Activated CD8-positive, alpha-beta memory T cell treated with anti-CD3 and anti-CD28 coated beads, Interleukin-2, amount 10 ng/mL, durations not matched to agents 7 days and 5 days (primary cell): Measurements from ENCODE around the gene CSRP3. TPM values are rescaled to one million over a fixed set of nuclear protein-coding genes. Genes with fewer than 3 reads are reported as not detected.
"Not testable (repeated sequence)": the region's sequence is repeated elsewhere in the genome, so short reads cannot be mapped to it uniquely, and the experiment has no call there.

ENCODE experiments used
- ATAC-seq: fragments of 150-1000 bp; cut with Tn5 transposase; one replicate; pipeline ENCODE4 v1.10.0; 2021; ENCODE audit warnings: moderate library complexity
- CTCF ChIA-PET: fragments of 350-600 bp; sonication (Branson Sonifier 250); formaldehyde crosslinking; loops from one replicate; lab custom pipeline; 2021; ENCODE audit warnings: antibody characterized with exemption; lab: Charles Lee
- DNase-seq: peaks from one replicate; pipeline ENCODE4 v3.0.0-alpha.2; 2020
- H3K27ac Mint-ChIP-seq: one replicate; pipeline ENCODE4 v1.8.0; 2021; ENCODE audit warnings: mild to moderate bottlenecking, mixed read lengths
- H3K27me3 Mint-ChIP-seq: one replicate; pipeline ENCODE4 v1.8.0; 2021; ENCODE audit warnings: mixed read lengths
- H3K36me3 Mint-ChIP-seq: one replicate; pipeline ENCODE4 v1.8.0; 2021; ENCODE audit warnings: mild to moderate bottlenecking, mixed read lengths
- H3K4me1 Mint-ChIP-seq: one replicate; pipeline ENCODE4 v1.8.0; 2021; ENCODE audit warnings: mixed read lengths
- H3K4me3 Mint-ChIP-seq: one replicate; pipeline ENCODE4 v1.8.0; 2021; ENCODE audit warnings: mild to moderate bottlenecking, moderate library complexity, mixed read lengths
- H3K9me3 Mint-ChIP-seq: one replicate; pipeline ENCODE4 v1.8.0; 2022; ENCODE audit warnings: low read depth, mixed read lengths
- total RNA-seq, 2 experiments: library from RNA; stranded (reverse); gene quantifications; one replicate each; pipeline ENCODE4 v1.2.3, GENCODE V29; 2021

The CSRP3 gene
- total RNA-seq, 2 experiments from 2014 or later, result not detected

GRCh38 chr11:19164881-19165280 lies 36.9 kb downstream of the CSRP3 start:
- no peaks in the 10 kb centered on the region for H3K9me3 Mint-ChIP-seq
- H3K4me1 Mint-ChIP-seq, result peaks cover 7% of the 10 kb centered on the region
- no peak for DNase-seq
- no peak overlapping the region for H3K4me3 Mint-ChIP-seq
- CTCF ChIA-PET, result no interaction called here
- no peak for ATAC-seq
- no peak overlapping the region for H3K27ac Mint-ChIP-seq
- H3K27me3 Mint-ChIP-seq, result no peaks in the 10 kb centered on the region
- H3K36me3 Mint-ChIP-seq, result peaks cover 44% of the 10 kb centered on the region

DNA sequence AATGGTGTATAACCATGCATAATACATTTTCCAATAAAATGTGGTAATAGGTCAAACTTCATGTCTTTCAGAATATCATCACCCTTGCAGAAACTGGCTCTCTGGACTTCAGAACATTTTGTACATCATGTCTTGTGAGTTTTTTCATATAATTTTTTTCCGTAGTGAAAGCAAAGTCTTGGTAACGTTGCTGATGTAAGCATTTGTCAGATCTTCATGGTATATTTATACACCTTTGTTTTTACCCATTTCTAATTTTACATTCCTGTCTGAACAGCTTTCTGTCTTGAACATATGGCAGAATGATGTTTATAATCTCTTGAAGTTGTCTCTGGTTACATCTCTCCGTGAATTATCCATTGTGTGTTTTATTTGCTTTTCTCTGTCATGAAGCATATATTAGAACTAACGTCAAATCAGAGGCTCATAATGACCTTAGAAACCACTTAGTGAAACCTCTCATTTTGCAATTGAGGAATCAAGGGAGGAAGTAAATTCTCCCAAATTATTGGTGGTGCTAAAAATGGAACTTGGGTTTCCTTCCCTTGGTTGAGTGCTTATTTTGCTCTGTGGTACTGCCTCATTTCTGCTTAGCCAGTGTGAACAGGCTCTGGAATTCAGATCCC lies 37.4 kb downstream of the CSRP3 start:
- H3K27me3 Mint-ChIP-seq, result no peaks in the 10 kb centered on the region
- no peaks in the 10 kb centered on the region for H3K9me3 Mint-ChIP-seq
- ATAC-seq (no peak), DNase-seq (no peak)
- peaks cover 42% of the 10 kb centered on the region for H3K36me3 Mint-ChIP-seq
- no peak overlapping the region for H3K27ac Mint-ChIP-seq
- no peak overlapping the region for H3K4me3 Mint-ChIP-seq
- H3K4me1 Mint-ChIP-seq, result peaks cover 7% of the 10 kb centered on the region
- CTCF ChIA-PET, result no interaction called here

DNA sequence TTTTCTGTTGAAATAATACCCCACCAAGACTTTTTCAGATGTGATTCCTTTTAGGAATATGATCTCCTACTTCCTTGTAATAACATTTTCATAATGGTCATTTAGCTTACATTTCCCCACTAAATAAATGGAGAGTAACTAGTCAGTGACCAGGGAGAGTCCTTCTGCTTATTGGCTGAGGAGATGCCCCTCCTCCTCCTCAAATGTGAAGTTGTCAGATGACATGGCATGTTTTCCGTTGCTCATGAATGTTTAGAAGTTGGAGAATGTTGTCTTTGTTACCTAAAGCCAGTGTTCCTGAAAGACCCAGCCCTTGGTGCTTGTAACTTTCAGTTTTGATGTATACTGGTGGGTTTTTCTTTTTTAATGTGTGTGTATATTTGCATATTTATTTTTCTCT lies 38.2 kb downstream of the CSRP3 start:
- no peak for ATAC-seq
- no peaks in the 10 kb centered on the region for H3K9me3 Mint-ChIP-seq
- H3K4me1 Mint-ChIP-seq, result peaks cover 7% of the 10 kb centered on the region
- H3K36me3 Mint-ChIP-seq, result peaks cover 44% of the 10 kb centered on the region
- H3K27me3 Mint-ChIP-seq, result no peaks in the 10 kb centered on the region
- no peak overlapping the region for H3K4me3 Mint-ChIP-seq
- no peak for DNase-seq
- CTCF ChIA-PET, result no interaction called here
- H3K27ac Mint-ChIP-seq, result no peak overlapping the region

DNA sequence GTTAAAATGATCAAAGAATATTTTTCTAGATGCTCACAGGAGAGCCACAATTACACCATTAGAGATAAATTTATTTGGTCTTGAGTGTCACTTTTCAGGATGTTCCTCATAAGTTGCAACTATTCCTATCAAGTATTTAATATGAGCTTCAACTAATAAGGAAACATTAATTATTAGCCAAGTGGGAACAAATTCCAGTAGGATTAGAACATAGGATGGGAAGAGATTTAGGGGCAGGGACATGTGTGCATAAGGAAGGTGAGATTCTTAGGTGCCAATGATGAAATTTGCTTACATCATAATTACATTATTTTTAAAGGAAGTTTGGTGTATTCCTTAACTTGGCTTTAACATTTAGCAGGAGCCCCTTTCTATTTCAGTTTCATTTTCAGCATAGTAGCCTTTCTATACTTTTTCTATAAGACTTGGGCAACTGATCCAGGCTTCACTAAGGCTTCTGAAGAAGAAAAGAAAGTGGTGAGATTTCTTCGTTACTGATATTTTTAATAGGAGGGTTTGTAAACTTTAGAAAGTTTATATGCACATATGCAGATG lies 38.8 kb downstream of the CSRP3 start:
- no peak for DNase-seq
- CTCF ChIA-PET, result no interaction called here
- no peak for ATAC-seq
- H3K36me3 Mint-ChIP-seq, result peaks cover 42% of the 10 kb centered on the region
- peaks cover 7% of the 10 kb centered on the region for H3K4me1 Mint-ChIP-seq
- no peaks in the 10 kb centered on the region for H3K27me3 Mint-ChIP-seq
- H3K27ac Mint-ChIP-seq, result peak overlapping the region; percentile 33
- H3K4me3 Mint-ChIP-seq, result no peak overlapping the region
- no peaks in the 10 kb centered on the region for H3K9me3 Mint-ChIP-seq

DNA sequence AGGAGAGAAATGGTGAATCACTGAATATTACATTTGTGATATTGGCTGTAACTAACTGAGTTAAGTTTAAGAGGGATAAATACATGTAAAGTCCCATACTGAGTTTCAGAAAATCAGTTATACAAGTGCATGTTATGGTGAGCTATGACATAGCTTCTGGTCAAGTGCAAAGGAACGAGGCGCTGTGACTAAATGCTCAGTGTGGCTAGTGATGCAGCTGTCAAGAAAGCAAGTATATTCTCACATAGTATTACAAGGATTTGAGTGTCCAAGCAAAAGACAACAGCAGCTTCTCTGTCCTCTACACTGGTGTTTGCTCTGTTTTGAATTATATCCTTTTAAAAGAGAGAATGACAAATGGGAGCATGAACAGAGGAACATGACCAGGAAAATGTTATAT lies 40.1 kb downstream of the CSRP3 start:
- CTCF ChIA-PET, result interaction anchor here (0.6 to 1.5 kb wide), 2 partner anchors 45 to 640 kb away, joined by 3 to 5 read pairs; partner anchors contain the start of gene ZDHHC13
- Mint-ChIP-seq H3K36me3 (peaks cover 39% of the 10 kb centered on the region), H3K4me1 (peaks cover 7% of the 10 kb centered on the region), H3K4me3 (no peak overlapping the region), H3K27me3 (no peaks in the 10 kb centered on the region), H3K9me3 (no peaks in the 10 kb centered on the region), H3K27ac (no peak overlapping the region)
- DNase-seq (no peak), ATAC-seq (no peak)

DNA sequence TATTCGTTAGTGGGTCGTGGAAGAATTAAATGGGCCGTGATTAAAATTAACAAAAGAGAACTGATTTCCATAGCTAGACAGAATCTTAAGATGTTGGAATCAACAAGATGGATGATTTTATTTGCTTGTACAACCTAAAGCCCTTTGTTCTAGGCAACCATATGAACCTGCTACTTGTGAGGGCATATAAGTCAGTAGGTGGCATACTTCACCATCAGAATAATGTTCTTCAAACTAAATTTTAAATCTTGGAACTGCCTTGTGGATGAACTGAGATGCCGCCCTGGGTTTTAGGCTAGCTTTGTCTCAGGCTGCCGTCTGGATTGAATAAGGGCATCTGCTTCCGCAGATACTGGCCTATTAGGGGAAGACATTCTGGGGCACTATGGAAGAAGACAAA lies 40.9 kb downstream of the CSRP3 start:
- CTCF ChIA-PET, result interaction anchor here (0.7 kb wide), 1 partner anchor 90 kb away, joined by 3 read pairs; no protein-coding TSS in a partner anchor
- Mint-ChIP-seq H3K27ac (no peak overlapping the region), H3K27me3 (no peaks in the 10 kb centered on the region), H3K4me1 (peaks cover 7% of the 10 kb centered on the region), H3K9me3 (no peaks in the 10 kb centered on the region), H3K36me3 (peaks cover 37% of the 10 kb centered on the region), H3K4me3 (no peak overlapping the region)
- DNase-seq (no peak), ATAC-seq (no peak)

- Mint-ChIP-seq H3K4me1 (no peaks in the 10 kb centered on the region), H3K9me3 (no peaks in the 10 kb centered on the region), H3K36me3 (peaks cover 39% of the 10 kb centered on the region), H3K4me3 (no peak overlapping the region), H3K27me3 (no peaks in the 10 kb centered on the region), H3K27ac (no peak overlapping the region)
- CTCF ChIA-PET, result no interaction called here
- DNase-seq (no peak), ATAC-seq (no peak)
These were observed 44.9 kb downstream of the CSRP3 start for GRCh38 chr11:19156892-19157291.

GRCh38 chr11:19145319-19145718 lies 56.5 kb downstream of the CSRP3 start:
- CTCF ChIA-PET, result no interaction called here
- H3K9me3 Mint-ChIP-seq, result no peaks in the 10 kb centered on the region
- DNase-seq (no peak), ATAC-seq (no peak)
- H3K27me3 Mint-ChIP-seq, result no peaks in the 10 kb centered on the region
- H3K27ac Mint-ChIP-seq, result no peak overlapping the region
- peaks cover 16% of the 10 kb centered on the region for H3K36me3 Mint-ChIP-seq
- H3K4me1 Mint-ChIP-seq, result no peaks in the 10 kb centered on the region
- no peak overlapping the region for H3K4me3 Mint-ChIP-seq

DNA sequence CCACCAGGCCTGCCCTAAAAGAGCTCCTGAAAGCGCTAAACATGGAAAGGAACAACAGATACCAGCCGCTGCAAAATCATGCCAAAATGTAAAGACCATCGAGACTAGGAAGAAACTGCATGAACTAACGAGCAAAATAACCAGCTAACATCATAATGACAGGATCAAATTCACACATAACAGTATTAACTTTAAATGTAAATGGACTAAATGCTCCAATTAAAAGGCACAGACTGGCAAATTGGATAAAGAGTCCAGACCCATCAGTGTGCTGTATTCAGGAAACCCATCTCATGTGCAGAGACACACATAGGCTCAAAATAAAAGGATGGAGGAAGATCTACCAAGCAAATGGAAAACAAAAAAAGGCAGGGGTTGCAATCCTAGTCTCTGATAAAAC lies 64.9 kb downstream of the CSRP3 start:
- H3K27me3 Mint-ChIP-seq, H3K9me3 Mint-ChIP-seq, H3K27ac Mint-ChIP-seq, DNase-seq, H3K4me1 Mint-ChIP-seq, CTCF ChIA-PET, H3K4me3 Mint-ChIP-seq, ATAC-seq: not testable (repeated sequence)
- peaks cover 27% of the 10 kb centered on the region for H3K36me3 Mint-ChIP-seq

DNA sequence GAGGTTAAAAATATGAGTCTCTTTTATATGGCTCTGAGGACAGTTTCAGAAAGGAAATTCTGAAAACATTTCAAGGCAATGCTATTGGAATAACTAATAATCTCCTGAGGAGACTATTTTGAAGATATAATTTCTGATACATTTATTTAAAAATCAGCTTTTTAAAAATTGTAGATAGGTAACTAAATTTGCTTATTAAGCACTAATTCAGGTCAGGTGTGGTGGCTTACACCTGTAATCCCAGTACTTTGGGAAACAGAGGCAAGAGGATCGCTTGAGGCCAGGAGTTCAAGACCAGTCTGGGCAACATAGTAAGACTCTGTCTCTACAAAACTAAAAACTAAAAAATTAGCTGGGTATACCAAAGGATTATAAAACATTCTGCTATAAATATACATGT lies 67.8 kb downstream of the CSRP3 start:
- H3K36me3 Mint-ChIP-seq, result peaks cover 47% of the 10 kb centered on the region

More for the DNA sequence above, 67.8 kb downstream of the CSRP3 start:
- CTCF ChIA-PET, result no interaction called here
- Mint-ChIP-seq H3K4me3 (no peak overlapping the region), H3K27me3 (no peaks in the 10 kb centered on the region), H3K4me1 (no peaks in the 10 kb centered on the region), H3K27ac (no peak overlapping the region), H3K9me3 (peaks cover 9% of the 10 kb centered on the region)
- no peak for DNase-seq
- ATAC-seq, result no peak

Other genes with a start within 250 kb of the CSRP3 start
- not detected for gene MRGPRX2, start 141.3 kb downstream of the CSRP3 start, total RNA-seq
- 10 to 100 TPM; 21.7 to 28.7 TPM for gene ZDHHC13, start 84.8 kb downstream of the CSRP3 start, total RNA-seq
- 10 to 100 TPM; 32.9 to 46.9 TPM for gene E2F8, start 39.0 kb upstream of the CSRP3 start, total RNA-seq